ENCODE results near the gene LIN9.

GRCh38 chr1:226310245-226310540 lies 1.2 kb upstream of the LIN9 start:
- TF ChIP-seq POLR2AphosphoS5 (IDR thresholded peaks at IDR 0.05): no peak
- TF ChIP-seq, protein P1, sequence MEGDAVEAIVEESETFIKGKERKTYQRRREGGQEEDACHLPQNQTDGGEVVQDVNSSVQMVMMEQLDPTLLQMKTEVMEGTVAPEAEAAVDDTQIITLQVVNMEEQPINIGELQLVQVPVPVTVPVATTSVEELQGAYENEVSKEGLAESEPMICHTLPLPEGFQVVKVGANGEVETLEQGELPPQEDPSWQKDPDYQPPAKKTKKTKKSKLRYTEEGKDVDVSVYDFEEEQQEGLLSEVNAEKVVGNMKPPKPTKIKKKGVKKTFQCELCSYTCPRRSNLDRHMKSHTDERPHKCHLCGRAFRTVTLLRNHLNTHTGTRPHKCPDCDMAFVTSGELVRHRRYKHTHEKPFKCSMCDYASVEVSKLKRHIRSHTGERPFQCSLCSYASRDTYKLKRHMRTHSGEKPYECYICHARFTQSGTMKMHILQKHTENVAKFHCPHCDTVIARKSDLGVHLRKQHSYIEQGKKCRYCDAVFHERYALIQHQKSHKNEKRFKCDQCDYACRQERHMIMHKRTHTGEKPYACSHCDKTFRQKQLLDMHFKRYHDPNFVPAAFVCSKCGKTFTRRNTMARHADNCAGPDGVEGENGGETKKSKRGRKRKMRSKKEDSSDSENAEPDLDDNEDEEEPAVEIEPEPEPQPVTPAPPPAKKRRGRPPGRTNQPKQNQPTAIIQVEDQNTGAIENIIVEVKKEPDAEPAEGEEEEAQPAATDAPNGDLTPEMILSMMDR (IDR thresholded peaks at IDR 0.05 in 8 of 11, conservative IDR thresholded peaks at IDR 0.05 in 3 of 11): no peak
